ENCODE results near the gene NAGPA.

GRCh38 chr16:5003828-5004227 is 29.9 kb downstream of the NAGPA start:
- TF ChIP-seq POLR2A (IDR thresholded peaks at IDR 0.05; ENCODE audit: low read length) (no peak), GATA1 (IDR thresholded peaks at IDR 0.05; ENCODE audit: low read depth, low read length) (no peak)

Data from erythroblast (primary cell).